Activated T-cell treated with anti-CD3 and anti-CD28 coated beads for 4 hours (primary cell): ENCODE results near the gene TBCA.
"Not testable (repeated sequence)": the region's sequence is repeated elsewhere in the genome, so short reads cannot be mapped to it uniquely, and the experiment has no call there.

ENCODE experiments used
- DNase-seq: peaks from one replicate; pipeline ENCODE4 v3.0.0-alpha.2; 2020

TBCA gene

DNA sequence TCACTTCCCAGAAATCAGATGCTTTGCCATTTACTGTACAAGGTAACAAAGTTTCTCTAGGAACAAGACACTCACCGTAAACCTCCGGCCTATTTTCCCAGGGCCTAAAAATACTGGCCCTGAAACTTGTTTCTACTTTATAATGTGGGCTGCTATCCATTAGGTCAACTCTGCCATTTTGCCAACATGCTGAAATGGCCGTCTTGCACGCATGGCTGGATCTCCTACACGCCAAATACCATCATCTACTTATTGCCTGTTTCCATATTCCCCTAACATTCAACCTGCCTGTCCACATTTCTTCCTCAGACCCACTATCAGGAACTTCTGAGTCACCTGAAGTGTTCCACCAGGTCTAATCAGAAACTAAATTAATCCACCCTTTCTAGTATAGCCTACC lies 4.7 kb downstream of the TBCA start:
- DNase-seq, result no peak

DNA sequence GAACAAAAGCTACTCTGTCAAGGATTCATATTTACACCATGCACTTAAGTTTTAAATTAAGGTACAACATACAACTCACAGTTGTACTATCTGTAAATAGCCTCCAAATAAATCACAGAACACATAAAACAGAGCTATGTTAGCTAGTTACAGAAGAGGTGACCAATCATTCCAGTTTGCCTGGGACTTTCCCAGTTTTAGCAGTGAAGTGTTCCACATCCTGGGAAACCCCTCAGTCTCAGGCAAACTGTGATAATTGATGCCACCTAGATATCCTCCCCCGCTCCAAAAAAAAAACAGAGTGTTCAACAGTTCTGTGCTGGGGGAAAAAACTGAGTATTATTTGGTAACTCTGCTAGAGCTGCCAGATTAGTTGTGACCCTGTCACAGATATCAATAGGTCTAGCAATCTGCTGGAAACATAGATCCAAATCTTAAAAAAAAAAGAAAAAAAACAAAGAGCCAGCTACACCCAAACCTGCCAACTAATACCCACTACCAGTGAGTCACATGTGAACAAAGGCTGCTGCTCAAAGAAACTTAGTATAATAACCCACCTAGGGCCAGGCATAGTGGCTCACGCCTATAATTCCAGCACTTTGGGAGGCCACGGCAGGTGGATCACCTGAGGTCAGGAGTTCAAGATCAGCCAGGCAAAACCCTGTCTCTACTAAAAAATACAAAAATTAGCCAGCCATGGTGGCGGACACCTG lies 5.7 kb downstream of the TBCA start:
- DNase-seq, result no peak

DNA sequence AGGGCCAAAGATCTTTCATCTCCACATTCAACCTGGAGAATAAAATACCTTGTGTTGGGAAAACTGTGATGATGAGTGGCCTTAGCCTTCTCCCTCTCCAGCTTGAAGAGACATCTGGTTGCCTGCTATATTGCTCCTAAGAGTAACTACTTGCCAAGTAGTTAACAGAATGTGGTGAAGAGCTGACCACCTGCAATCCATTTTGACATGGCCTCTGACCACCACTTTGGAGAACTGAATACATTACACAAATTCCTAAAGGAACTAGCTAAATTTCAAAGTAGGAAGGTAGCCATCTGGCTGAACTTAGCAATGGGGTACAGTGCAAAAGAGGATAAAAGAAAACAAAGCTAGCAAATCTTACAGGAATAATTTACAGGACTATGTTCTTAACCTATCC lies 7.2 kb downstream of the TBCA start:
- DNase-seq, result no peak

DNA sequence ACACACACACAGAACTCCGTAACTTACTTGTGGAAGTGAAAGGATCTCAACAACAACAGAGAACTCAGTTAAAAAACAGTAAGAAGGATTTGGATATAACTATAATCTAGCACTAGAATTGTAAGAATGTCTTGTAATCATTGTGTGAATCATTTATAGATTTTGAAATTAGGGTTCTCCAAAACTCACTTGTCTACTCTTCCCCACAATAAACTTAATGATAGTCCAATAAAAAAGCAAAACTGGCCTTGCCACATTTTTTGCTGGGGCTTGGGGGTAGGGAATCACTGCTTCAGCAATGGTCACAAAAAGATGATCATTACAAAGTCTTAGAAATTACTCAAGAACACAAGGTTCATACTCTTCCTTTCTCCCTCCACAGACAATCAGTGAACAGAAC lies 8.8 kb downstream of the TBCA start:
- DNase-seq, result no peak

DNA sequence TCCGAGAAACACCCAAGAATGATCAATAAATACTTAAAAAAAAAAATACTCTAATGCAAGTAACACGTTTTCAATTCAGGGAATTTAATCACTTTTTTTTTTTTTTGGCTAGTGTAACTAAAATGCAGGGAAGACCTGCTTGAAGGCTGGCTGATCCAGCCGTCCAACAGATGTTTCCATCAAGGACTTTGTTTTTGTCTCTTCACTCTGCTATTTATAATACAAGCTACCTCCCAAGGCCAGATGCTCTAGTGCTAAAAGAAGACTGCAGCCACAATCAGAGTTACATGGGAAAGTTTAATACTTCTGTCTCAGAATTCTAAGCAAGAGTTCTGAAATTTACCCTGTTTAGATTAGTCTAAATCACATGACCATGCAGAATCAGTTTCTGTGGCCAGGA lies 14.5 kb downstream of the TBCA start:
- DNase-seq, result no peak

DNA sequence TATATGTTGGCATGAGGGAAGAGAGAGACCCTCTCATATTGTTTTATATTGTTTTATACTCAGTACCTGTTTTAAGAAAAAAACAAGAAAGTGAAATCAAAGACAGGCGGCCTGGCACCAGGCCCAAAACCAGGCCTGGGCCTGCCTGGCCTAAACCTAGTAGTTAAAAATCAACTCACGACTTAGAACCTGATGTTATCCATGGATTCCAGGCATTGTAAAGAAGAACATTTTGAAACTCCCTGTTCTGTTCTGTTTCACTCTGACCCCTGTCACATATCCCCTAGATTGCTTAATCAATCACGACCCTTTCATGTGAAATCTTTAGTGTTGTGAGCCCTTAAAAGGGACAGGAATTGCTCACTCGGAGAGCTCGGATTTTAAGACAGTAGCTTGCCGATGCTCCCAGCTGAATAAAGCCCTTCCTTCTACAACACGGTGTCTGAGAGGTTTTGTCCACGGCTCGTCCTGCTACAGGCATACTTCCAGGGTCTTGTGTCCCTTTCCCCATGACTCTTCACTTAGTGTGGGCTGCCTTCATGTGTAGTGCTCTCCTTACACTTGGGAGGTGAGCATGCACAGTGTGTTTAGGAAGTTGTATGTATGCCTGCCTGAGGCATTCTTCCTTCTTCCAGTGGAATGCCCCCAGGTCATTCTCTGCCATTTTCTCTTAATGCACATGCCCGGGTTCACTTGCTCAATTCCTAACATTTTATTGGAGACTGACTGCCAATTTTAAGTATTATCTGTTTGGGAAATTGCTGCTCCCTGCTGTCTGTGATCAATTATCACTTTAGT lies 17.8 kb downstream of the TBCA start:
- DNase-seq, result no peak

DNA sequence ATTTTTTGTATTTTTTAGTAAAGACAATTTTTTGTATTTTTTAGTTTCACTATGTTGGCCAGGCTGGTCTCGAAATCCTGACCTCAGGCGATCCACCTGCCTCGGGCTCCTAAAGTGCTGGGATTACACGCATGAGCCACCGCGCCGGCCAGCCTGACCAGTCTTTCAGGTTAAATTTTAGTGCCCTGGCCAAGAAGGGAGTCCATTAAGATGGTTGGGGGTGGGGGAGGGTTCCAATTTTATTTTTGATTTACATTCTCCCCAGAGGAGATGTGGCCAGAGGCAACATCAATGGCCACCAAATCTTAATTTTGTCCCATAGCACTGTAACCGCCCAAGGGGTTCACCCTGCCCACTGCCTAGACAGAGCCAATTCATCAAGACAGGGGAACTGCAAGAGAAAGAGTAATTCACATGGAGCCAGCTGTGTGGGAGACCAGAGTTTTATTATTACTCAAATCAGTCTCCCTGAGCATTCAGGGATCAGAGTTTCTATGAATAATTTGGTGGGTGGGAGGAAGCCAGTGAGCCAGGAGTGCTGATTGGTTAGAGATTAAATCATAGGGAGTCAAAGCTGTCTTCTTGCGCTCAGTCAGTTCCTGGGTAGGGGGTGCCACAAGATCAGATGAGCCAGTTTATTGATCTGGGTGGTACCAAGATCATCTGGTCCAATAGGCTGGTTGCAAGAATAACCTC lies 24.7 kb downstream of the TBCA start:
- DNase-seq, result no peak

DNA sequence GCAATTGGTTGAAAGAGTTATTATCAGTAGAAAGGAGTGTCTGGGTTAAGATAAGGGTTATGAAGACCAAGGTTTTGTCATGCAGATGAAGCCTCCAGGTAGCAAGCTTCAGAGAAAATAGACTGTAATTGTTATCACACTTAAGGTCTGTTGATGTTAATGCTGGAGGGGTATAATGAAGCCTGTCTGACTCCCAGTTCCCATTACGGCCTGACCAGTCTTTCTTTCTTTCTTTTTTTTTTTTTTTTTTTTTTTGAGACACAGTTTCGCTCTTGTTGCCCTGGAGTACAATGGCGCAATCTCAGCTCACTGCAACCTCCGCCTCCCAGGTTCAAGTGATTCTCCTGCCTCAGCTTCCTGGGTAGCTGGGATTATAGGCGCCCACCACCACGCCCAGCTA lies 25.2 kb downstream of the TBCA start:
- not testable (repeated sequence) for DNase-seq

DNA sequence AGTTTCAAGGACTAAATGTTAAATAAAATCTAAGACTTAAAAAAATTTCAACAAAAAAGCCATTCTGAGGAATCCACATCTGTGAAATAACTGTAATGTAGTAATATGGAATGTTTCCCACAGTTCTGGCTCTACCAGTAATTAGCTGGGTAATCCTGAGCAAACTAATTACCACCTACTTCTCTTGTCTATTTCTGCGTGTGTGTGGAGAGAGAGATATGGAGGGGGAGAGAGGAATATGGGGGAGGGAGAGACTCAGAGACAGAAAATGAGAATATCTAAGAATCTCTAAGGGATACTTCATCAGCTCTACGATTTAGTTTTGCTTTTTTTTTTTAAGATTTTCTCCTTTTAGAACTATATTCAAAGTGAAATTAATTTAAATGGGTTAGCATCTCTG lies 28.0 kb downstream of the TBCA start:
- DNase-seq, result no peak

DNA sequence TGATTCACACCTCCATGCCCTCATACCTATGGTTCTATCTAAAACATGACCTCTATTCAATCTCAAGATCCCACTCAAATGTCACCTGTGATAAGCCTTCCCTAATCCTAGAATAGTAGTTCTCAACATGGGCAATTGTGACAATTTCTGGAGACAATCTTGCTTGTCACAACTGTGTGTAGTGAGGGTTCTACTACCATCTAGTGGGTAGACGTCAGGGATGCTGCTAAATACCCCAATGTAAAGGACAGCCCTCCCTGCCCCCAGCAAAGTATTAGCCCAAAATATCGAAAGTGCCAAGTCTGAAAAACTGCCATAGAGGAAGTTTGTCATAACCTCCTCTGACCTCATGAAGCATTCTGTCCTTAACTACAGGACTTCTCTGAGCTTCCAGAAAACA lies 32.0 kb downstream of the TBCA start:
- no peak for DNase-seq

DNA sequence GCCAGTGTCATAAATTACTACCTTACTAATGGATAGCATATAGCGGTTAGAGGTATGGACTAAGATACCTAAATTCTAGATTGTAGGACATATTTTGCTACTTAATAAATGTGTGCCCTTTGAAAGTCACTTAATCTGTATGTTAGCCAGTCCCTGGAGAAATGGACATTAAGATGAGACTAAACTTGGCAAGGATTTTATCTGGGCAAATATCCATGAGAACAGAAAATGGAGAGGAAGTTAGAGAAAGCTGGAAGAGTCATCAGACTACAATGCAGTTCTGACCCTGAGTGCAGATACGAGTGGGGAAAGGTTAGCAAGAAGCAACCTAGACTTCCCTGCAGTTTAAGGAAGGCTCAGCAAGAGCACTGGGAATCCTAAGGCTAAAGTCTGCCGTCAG lies 33.0 kb downstream of the TBCA start:
- no peak for DNase-seq

DNA sequence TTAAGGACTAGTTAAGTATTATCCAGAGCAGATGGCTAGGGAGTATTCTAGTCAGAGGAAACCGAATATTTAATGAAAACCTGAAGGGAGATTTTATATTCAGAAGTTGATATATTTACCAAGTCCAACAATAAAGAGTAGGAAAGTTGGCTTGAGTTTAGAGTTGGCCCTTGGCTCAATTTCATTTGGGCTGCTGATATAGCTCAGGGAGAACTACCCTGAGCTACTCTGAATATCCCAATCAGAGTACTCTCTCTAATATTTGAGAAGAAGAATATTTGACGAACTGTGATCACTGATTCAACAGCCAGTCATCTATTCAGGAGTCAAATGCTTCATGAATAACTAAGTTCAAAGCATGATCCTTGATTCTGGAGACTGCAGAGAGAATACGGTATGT lies 34.5 kb downstream of the TBCA start:
- DNase-seq, result no peak

DNA sequence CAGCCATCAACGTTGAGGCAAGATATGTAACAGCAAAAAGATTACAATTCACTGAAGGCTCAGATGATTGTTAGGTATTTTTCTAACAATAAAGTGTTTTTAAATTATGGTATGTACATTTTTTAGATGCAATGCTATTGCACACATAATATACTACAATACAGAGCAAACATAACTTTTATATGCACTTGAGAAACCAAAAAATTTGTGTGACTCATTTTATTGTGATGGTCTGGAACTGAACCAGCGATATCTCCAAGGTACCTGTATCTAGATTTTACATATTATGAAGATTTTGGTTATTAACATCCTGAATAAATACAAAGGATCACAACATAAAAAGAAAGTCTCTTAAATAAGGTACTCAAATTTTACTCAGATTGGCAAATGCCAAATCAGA lies 41.3 kb downstream of the TBCA start:
- DNase-seq, result no peak

DNA sequence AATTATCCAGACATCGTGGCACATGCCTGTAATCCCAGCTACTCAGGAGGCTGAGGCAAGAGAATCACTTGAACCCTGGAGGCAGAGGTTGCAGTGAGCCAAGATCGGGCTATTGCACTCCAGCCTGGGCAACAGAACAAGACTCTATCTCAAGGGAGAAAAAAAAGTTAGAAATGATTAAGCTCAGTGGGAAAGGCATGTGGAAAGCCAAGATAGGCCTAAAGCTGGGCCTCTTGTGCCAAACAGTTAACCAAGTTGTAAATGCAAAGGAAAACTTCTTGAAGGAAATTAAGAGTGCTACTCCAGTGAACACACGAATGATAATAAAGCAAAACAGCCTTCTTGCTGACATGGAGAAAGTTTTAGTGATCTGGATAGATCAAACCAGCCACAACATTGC lies 43.0 kb downstream of the TBCA start:
- DNase-seq, result no peak

DNA sequence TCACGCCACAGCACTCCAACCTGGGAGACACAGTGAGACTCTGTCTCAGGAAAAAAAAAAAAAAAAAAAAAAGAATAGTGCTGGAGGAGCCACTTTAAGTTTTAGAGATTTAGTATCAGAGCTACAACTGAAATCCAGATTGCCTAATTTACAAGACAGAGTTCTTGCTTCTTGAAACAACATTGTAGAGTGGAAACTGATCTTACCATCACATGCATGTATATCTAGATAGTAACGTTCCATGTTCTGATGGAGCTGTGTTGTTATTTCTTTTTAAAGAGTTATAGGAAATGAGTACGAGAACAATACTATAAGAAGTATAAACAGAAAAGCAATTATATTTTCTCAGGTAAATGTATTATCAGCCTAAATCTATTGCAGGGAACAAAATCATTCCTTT lies 48.9 kb downstream of the TBCA start:
- DNase-seq, result no peak

DNA sequence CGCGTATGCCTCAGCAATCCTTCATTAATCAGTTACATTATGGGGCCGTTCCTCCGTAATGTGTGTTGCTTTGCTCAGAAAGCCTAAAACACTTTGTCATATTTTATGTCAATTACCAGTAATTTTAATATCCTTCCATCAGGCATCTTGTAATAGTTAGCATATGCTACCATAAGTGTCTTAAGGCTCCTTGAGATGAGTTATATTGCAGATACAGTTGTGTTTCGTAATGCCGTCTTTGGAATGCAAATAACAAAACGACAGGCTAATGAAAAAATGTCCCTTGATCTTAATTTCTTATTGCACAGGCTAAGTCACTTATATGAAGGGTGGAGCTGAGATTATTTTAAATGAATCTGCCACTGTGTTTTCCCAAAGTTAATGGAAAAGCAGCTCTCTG lies 50.5 kb downstream of the TBCA start:
- DNase-seq, result no peak

DNA sequence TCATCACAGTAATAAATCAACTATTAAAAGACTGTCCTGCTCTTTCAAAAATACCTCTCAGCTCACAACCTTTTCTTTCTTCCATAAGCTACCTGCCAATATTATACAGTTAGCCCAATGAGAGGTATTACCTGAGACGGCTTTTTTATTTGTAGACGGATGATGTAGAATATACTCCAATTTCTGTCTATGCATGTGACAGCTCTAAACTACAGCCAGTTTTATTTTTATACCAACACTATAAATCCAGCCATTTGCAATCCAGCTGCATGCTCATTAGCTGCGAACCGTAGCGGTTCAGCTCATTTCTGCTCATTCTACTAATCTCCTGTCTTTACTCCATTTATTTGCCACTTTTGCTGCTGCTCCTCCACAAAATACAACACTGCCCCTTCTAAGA lies 51.2 kb downstream of the TBCA start:
- no peak for DNase-seq

DNA sequence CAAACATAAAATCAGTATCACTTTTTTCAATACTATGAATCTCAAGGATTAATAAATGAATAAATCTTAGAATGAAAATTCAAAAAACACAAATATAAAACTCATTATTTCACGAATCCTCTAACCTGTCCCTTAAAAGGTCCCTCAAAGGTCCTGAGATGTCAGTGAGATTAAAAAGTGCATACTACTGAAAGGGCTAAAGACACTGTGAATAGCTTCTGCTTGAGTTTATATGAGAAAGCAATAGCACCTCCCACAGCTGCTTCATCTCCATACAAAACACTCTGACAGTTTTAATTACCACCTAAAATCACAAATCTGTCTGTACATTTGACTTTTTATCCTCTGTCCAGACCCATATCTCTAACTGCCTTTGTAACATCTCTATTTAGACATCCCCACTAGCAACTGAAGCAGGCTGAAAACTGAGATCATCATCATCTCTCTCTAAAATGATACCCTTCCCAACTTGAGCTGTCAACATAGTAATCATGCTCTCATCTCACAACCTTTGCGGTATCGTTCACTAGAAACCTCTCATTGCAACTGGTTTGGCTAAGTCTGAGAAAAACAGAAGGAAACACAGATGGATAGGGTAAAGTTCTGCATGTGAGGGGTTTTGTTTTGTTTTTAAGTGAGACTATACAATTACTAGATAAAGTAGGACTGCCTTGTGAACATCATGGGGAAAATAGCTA lies 56.3 kb downstream of the TBCA start:
- DNase-seq, result no peak

DNA sequence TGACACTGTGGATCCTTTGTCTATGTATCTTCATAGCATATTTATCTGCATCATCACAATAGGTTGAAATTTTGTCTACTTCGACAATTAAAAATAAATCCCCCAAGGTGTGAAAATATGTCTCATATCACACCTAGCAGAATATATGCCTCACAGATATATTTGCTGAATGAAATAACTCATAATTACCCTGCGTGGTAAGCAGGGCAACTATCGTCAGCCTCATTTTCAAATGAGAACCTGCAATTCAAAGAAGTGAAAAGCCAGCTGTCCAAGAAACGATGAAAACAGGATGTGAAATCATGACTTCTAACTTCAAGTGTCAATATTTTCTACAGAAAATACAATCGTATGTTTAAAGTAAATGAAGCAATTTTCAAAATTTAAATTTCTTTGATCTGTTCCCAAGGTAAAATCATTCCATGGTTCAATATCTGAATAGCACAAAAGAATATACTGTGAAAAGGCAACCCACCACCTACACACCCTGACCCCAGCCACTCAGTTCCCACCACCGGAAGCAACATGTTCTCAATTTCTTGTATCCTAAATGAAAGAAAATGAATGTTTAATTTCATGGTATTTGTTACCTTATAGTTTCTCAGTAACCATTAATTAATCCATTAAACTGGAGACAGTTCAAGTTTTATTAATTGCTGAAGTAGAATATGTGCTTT lies 57.1 kb downstream of the TBCA start:
- DNase-seq, result no peak

DNA sequence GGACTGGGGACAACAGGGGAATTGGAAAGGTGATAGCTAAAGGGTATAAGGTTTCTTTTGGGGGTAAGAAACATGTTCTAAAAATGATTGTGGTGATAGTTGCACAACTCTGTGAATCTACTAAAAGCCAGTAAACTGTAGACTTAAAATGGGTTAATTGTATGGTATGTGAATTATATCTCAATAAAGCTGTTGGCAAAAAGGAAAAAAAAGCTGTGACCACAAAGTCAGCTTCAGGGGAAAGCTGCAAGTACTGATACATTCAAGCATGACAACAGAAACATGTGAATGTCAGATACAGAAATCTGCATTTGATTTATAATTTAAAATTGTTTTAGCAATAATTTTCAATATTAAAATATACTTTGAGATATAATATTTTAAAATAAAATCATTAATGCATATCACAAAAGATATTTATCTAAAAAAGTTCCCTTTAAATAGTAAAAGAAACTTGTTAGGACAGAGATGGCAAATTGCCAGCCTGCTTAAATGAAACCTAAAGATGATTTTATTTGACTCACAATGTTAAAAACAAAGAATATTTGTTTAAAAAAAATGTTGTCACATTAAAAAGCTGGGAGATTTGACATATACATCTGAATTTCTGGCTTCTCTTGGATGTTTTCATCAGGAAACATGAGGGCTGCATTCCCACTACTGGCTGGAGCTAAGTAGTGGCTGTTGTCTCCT lies 66.0 kb downstream of the TBCA start:
- no peak for DNase-seq

DNA sequence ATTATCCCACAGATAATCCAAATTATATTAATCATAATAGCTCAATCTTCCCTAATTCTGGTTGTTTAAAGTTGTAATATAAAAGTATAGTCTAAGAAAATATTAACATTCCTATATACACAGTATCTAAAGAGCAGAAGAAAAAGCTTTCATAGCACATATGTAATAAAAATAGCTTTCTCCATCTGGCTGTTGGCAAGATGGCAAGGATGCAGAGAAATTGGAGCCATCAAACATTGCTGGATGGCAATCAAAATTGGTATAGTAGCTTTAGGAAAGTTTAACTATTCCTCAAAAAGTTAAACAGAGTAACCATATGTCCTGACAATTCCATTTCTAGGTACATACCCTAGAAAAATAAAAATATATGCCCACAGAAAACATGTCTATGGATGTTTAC lies 66.8 kb downstream of the TBCA start:
- no peak for DNase-seq

DNA sequence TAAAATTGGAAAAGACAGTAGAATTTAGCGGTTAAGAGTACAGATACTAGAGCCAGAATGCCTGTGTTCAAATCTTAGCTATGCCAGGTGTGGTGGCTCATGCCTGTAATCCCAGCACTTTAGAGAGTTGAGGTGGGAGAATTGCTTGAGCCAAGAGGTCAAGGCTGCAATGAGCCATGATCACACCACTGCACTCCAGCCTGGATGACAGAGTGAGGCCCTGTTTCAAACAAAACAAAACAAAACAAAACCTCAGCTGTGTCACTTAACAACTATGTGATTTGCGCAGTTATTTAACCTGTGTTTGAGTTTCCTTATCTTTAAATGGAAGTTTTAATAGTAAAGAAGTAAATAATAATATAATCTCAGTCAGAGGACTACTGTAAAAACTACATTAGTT lies 68.3 kb downstream of the TBCA start:
- DNase-seq, result no peak
